HepG2 (cell line): ENCODE measurements around the gene ID4. TPM values are rescaled to one million over a fixed set of nuclear protein-coding genes. Genes with fewer than 3 reads are reported as not detected.
A peak's percentile ranks its signal among the peaks of the same experiment; 100 is the strongest.

Experiments used
- ATF7 ChIP-seq, 2 experiments: fragments of 450-650 bp in 1 of 2; sonication (generic) in 1 of 2; formaldehyde crosslinking in 1 of 2; IDR thresholded peaks; 2 replicates each; pipeline versions ENCODE4 v1.4.0 to v1.6.1; 2016 to 2020; ENCODE audit warnings: antibody characterized with exemption in 1 of 2, mild to moderate bottlenecking in 1 of 2, missing genetic modification reagents in 1 of 2
- BHLHE40 ChIP-seq: IDR thresholded peaks from 2 replicates; pipeline ENCODE4 v1.6.1; 2011; ENCODE audit warnings: low read length, improper control_type of control experiment
- ELF3 ChIP-seq: IDR thresholded peaks from 2 replicates; pipeline ENCODE4 v1.6.1; 2016; ENCODE audit warnings: missing genetic modification reagents, missing compliant biosample characterization
- HDAC2 ChIP-seq: sonication (generic); formaldehyde crosslinking; IDR thresholded peaks from 2 replicates; pipeline ENCODE4 v1.4.0; 2020; ENCODE audit warnings: missing genetic modification reagents
- JARID2 ChIP-seq: sonication (generic); formaldehyde crosslinking; IDR thresholded peaks from 2 replicates; pipeline ENCODE4 v1.8.1; 2023; ENCODE audit warnings: missing genetic modification reagents, inconsistent platforms; ENCODE audit not compliant: insufficient replicate concordance
- NCOA5 ChIP-seq: sonication (generic); formaldehyde crosslinking; IDR thresholded peaks from 2 replicates; pipeline ENCODE4 v1.4.0; 2020; ENCODE audit warnings: missing genetic modification reagents
- PHF20 ChIP-seq: sonication (generic); formaldehyde crosslinking; IDR thresholded peaks from 2 replicates; pipeline ENCODE4 v1.5.0; 2020; ENCODE audit warnings: mild to moderate bottlenecking, missing genetic modification reagents
- SAP130 ChIP-seq: IDR thresholded peaks from 2 replicates; pipeline ENCODE4 v1.6.1; 2016; ENCODE audit warnings: low read depth
- ZKSCAN1 ChIP-seq: fragments of 150-350 bp; IDR thresholded peaks from 2 replicates; pipeline ENCODE4 v1.6.1; 2014; ENCODE audit warnings: low read length
- ZNF207 ChIP-seq: fragments of 450-650 bp; IDR thresholded peaks from 2 replicates; pipeline ENCODE4 v1.6.1; 2016; ENCODE audit warnings: antibody characterized with exemption, borderline replicate concordance
- ZNF350 ChIP-seq: sonication (generic); formaldehyde crosslinking; IDR thresholded peaks from 2 replicates; pipeline ENCODE4 v1.4.0; 2020; ENCODE audit warnings: mild to moderate bottlenecking, low read depth, missing genetic modification reagents, borderline replicate concordance
- polyA plus RNA-seq, 8 experiments: library from polyadenylated mRNA; depleted of rRNA in 3 of 8; stranded (reverse) in 7 of 8; unstranded in 1 of 8; fragments of >200 nt; fragmentation: Illumina TruSeq in 4 of 8; extraction: Trizol in 4 of 8; gene quantifications; 2 replicates each; pipeline versions ENCODE4 v1.2.1 to v1.2.3, GENCODE V29; 2011 to 2016; ENCODE audit warnings: low read depth in 4 of 8, missing spikeins in 1 of 8, mixed read lengths in 1 of 8; ENCODE audit not compliant: insufficient read depth in 1 of 8
- total RNA-seq, 5 experiments: library from RNA; depleted of rRNA; stranded (reverse); fragments of >200 nt; fragmentation: Illumina TruSeq; extraction: Trizol; gene quantifications; 2 replicates each; pipeline ENCODE4 v1.2.3, GENCODE V29; 2016; ENCODE audit warnings: low read depth in 1 of 5
- TF ChIP-seq, protein P1 (sequence below): sonication (generic); formaldehyde crosslinking; IDR thresholded peaks from 2 replicates; pipeline ENCODE4 v1.4.0; 2020; ENCODE audit warnings: missing genetic modification reagents
- TF ChIP-seq, protein P2 (sequence below): sonication (generic); formaldehyde crosslinking; conservative IDR thresholded peaks from 2 replicates; pipeline ENCODE4 v1.4.0; 2020; ENCODE audit warnings: missing genetic modification reagents
- TF ChIP-seq, protein P3 (sequence below): sonication (generic); formaldehyde crosslinking; IDR thresholded peaks from 2 replicates; pipeline ENCODE4 v1.4.0; 2020; ENCODE audit warnings: missing genetic modification reagents
- TF ChIP-seq, protein P4 (sequence below): sonication (generic); formaldehyde crosslinking; IDR thresholded peaks from 2 replicates; pipeline ENCODE4 v1.9.0; 2021; ENCODE audit warnings: missing genetic modification reagents, borderline replicate concordance
- TF ChIP-seq, protein P5 (sequence below): sonication (generic); formaldehyde crosslinking; IDR thresholded peaks from 2 replicates; pipeline ENCODE4 v1.8.1; 2023; ENCODE audit warnings: mild to moderate bottlenecking, missing genetic modification reagents, borderline replicate concordance
- TF ChIP-seq, protein P6 (sequence below): sonication (generic); formaldehyde crosslinking; IDR thresholded peaks from 2 replicates; pipeline ENCODE4 v1.8.1; 2023; ENCODE audit warnings: mild to moderate bottlenecking, missing genetic modification reagents
- TF ChIP-seq, protein P7 (sequence below): sonication (generic); formaldehyde crosslinking; IDR thresholded peaks from 2 replicates; pipeline ENCODE4 v1.4.0; 2020; ENCODE audit warnings: low read depth, mild to moderate bottlenecking, missing genetic modification reagents

ID4 gene
- total and polyA plus RNA-seq, 2 of the 13 experiments (the other 11 are each of a cell fraction or from before 2014, with no cell fraction given) = 0.20 to 0.44 TPM

DNA sequence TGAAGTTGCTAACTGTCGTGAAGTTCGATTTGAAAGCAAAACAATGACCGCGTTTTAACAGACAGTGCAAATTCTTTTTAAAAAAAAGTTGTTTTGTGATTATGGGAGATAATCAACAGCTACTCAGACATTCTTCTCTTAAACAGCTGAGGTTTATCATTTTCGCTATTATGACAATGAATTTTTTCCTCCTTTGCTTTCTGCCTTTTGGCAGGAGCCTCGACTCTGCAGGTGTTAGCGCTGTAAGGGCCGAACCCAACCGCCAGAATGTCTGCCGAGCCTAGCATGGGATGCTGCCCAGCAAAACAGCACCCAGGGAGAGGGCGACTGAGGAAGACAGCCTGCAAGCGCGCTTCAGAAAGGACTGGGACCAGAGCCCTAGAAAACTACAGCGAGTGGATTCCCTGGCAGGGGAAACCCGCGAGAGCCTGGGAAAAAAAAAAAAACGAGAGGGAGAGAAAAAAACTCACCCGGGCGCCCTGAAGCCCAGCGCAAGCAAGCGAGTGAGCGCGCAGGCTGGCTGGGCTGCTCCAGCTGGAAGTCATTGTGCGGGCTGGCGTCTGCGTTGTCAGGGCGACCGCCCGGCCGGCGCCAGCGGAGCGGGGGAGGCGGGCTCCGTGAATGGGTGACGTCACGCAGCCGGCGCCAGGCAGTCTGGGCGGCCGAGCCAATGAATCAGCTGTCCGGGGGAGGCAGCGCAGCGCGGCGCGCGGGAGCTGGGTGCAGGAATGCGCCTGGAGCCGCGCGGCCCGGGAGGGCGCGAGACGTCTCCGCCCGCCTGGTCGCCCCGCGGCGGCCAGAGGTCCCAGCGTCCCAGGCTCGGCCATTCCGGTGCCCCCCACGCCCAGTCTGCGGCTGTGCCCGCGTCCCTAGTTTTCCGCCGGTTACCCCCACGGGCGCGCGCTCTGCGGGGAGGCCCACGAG is 32.7 kb upstream of the ID4 start (continued):
- TF ChIP-seq, protein P1, sequence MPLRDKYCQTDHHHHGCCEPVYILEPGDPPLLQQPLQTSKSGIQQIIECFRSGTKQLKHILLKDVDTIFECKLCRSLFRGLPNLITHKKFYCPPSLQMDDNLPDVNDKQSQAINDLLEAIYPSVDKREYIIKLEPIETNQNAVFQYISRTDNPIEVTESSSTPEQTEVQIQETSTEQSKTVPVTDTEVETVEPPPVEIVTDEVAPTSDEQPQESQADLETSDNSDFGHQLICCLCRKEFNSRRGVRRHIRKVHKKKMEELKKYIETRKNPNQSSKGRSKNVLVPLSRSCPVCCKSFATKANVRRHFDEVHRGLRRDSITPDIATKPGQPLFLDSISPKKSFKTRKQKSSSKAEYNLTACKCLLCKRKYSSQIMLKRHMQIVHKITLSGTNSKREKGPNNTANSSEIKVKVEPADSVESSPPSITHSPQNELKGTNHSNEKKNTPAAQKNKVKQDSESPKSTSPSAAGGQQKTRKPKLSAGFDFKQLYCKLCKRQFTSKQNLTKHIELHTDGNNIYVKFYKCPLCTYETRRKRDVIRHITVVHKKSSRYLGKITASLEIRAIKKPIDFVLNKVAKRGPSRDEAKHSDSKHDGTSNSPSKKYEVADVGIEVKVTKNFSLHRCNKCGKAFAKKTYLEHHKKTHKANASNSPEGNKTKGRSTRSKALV (CRISPR knock-in tag) = peak; percentile 96
- TF ChIP-seq ZNF207 = no peak
- no peak for TF ChIP-seq NCOA5 (CRISPR knock-in tag)
- TF ChIP-seq, protein P2, sequence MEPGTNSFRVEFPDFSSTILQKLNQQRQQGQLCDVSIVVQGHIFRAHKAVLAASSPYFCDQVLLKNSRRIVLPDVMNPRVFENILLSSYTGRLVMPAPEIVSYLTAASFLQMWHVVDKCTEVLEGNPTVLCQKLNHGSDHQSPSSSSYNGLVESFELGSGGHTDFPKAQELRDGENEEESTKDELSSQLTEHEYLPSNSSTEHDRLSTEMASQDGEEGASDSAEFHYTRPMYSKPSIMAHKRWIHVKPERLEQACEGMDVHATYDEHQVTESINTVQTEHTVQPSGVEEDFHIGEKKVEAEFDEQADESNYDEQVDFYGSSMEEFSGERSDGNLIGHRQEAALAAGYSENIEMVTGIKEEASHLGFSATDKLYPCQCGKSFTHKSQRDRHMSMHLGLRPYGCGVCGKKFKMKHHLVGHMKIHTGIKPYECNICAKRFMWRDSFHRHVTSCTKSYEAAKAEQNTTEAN (CRISPR knock-in tag) = peak; percentile 91
- TF ChIP-seq ELF3 = peak; percentile 15; the same call in 1 of the 2 replicates
- TF ChIP-seq, protein P3, sequence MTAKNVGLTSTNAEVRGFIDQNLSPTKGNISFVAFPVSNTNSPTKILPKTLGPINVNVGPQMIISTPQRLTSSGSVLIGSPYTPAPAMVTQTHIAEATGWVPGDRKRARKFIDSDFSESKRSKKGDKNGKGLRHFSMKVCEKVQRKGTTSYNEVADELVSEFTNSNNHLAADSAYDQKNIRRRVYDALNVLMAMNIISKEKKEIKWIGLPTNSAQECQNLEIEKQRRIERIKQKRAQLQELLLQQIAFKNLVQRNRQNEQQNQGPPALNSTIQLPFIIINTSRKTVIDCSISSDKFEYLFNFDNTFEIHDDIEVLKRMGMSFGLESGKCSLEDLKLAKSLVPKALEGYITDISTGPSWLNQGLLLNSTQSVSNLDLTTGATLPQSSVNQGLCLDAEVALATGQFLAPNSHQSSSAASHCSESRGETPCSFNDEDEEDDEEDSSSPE (CRISPR knock-in tag) = peak; percentile 95
- TF ChIP-seq SAP130 (CRISPR knock-in tag) = peak; percentile 100
- peak; percentile 99 for TF ChIP-seq ATF7 (IDR thresholded peaks at IDR 0.05)
- TF ChIP-seq ATF7 (CRISPR knock-in tag; IDR thresholded peaks at IDR 0.05) = peak; percentile 99
- TF ChIP-seq BHLHE40 = no peak; the same call in 1 of the 2 replicates
- TF ChIP-seq ZNF350 (CRISPR knock-in tag) = peak; percentile 61; the same call in 1 of the 2 replicates
- peak; percentile 89 for TF ChIP-seq HDAC2 (CRISPR knock-in tag)
- TF ChIP-seq, protein P4, sequence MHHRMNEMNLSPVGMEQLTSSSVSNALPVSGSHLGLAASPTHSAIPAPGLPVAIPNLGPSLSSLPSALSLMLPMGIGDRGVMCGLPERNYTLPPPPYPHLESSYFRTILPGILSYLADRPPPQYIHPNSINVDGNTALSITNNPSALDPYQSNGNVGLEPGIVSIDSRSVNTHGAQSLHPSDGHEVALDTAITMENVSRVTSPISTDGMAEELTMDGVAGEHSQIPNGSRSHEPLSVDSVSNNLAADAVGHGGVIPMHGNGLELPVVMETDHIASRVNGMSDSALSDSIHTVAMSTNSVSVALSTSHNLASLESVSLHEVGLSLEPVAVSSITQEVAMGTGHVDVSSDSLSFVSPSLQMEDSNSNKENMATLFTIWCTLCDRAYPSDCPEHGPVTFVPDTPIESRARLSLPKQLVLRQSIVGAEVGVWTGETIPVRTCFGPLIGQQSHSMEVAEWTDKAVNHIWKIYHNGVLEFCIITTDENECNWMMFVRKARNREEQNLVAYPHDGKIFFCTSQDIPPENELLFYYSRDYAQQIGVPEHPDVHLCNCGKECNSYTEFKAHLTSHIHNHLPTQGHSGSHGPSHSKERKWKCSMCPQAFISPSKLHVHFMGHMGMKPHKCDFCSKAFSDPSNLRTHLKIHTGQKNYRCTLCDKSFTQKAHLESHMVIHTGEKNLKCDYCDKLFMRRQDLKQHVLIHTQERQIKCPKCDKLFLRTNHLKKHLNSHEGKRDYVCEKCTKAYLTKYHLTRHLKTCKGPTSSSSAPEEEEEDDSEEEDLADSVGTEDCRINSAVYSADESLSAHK (CRISPR knock-in tag) = 0 out of 2 replicates have a peak, but pooled peaks have one; percentile 42
- TF ChIP-seq, protein P5, sequence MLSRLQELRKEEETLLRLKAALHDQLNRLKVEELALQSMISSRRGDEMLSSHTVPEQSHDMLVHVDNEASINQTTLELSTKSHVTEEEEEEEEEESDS (CRISPR knock-in tag) = no peak
- no peak for TF ChIP-seq PHF20 (CRISPR knock-in tag)
- TF ChIP-seq, protein P6, sequence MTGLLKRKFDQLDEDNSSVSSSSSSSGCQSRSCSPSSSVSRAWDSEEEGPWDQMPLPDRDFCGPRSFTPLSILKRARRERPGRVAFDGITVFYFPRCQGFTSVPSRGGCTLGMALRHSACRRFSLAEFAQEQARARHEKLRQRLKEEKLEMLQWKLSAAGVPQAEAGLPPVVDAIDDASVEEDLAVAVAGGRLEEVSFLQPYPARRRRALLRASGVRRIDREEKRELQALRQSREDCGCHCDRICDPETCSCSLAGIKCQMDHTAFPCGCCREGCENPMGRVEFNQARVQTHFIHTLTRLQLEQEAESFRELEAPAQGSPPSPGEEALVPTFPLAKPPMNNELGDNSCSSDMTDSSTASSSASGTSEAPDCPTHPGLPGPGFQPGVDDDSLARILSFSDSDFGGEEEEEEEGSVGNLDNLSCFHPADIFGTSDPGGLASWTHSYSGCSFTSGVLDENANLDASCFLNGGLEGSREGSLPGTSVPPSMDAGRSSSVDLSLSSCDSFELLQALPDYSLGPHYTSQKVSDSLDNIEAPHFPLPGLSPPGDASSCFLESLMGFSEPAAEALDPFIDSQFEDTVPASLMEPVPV = peak; percentile 83; the same call in 1 of the 2 replicates
- TF ChIP-seq ZKSCAN1 = no peak
- TF ChIP-seq JARID2 (CRISPR knock-in tag) = no peak
- TF ChIP-seq, protein P7, sequence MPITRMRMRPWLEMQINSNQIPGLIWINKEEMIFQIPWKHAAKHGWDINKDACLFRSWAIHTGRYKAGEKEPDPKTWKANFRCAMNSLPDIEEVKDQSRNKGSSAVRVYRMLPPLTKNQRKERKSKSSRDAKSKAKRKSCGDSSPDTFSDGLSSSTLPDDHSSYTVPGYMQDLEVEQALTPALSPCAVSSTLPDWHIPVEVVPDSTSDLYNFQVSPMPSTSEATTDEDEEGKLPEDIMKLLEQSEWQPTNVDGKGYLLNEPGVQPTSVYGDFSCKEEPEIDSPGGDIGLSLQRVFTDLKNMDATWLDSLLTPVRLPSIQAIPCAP = no peak
